GM18858 (cell line): Measurements from ENCODE around the gene ZC3H10.
"Not testable (repeated sequence)": the region's sequence is repeated elsewhere in the genome, so short reads cannot be mapped to it uniquely, and the experiment has no call there.

Experiments
- ATAC-seq: cut with Tn5 transposase; IDR thresholded peaks from one replicate; pipeline ENCODE4 v1.9.1; 2021; ENCODE audit not compliant: unreplicated experiment

ZC3H10 gene

GRCh38 chr12:56102683-56103065, 15.4 kb upstream of the ZC3H10 start:
- no peak for ATAC-seq

GRCh38 chr12:56103066-56103711, 14.9 kb upstream of the ZC3H10 start:
- ATAC-seq: no peak

- ATAC-seq: no peak
Observed at GRCh38 chr12:56103823-56104108, 14.3 kb upstream of the ZC3H10 start.

GRCh38 chr12:56104109-56104814, 13.8 kb upstream of the ZC3H10 start, which contains the start of gene PA2G4:
TSS of gene PA2G4 (plus strand) at chr12:56104559. CDS start at chr12:56104738, 179 bp downstream.
- peak; percentile 89 for ATAC-seq

- ATAC-seq: no peak
Observed at GRCh38 chr12:56104815-56105608, 13.1 kb upstream of the ZC3H10 start.

GRCh38 chr12:56105609-56105902, 12.5 kb upstream of the ZC3H10 start:
- no peak for ATAC-seq

GRCh38 chr12:56107242-56107641, 10.8 kb upstream of the ZC3H10 start:
- ATAC-seq: no peak

- ATAC-seq: no peak
Observed at GRCh38 chr12:56110571-56110970, 7.5 kb upstream of the ZC3H10 start.

GRCh38 chr12:56114084-56114483, 4.0 kb upstream of the ZC3H10 start:
- no peak for ATAC-seq

GRCh38 chr12:56115329-56115728, 2.7 kb upstream of the ZC3H10 start:
- no peak for ATAC-seq

GRCh38 chr12:56116267-56117081, 1.6 kb upstream of the ZC3H10 start, which contains the start of gene RPL41:
TSS of gene RPL41 (plus strand) at chr12:56116633.
- ATAC-seq: peak; percentile 21

- ATAC-seq: not testable (repeated sequence)
Observed at GRCh38 chr12:56117082-56117706, 872 bp upstream of the ZC3H10 start.

- peak; percentile 4 for ATAC-seq
Observed at GRCh38 chr12:56118688-56119357, 757 bp downstream of the ZC3H10 start.

- ATAC-seq: no peak
Observed at GRCh38 chr12:56119361-56119796, 1.3 kb downstream of the ZC3H10 start.

GRCh38 chr12:56120158-56120846, 2.2 kb downstream of the ZC3H10 start:
- no peak for ATAC-seq

GRCh38 chr12:56121204-56121870, 3.3 kb downstream of the ZC3H10 start:
- ATAC-seq: no peak

- ATAC-seq: no peak
Observed at GRCh38 chr12:56122637-56123036, 4.6 kb downstream of the ZC3H10 start.

GRCh38 chr12:56124133-56124532, 6.1 kb downstream of the ZC3H10 start:
- no peak for ATAC-seq

GRCh38 chr12:56126732-56127239, 8.7 kb downstream of the ZC3H10 start:
- ATAC-seq: no peak
